C4-2B (cell line): ENCODE results near the gene SLC9A9.

Source experiments
- H3K27ac ChIP-seq: fragments of 450-650 bp; 2 replicates; pipeline ENCODE4 v1.5.1; 2017
- CTCF ChIP-seq: fragments of 450-650 bp; conservative IDR thresholded peaks from 2 replicates; pipeline ENCODE4 v1.5.1; 2017; ENCODE audit warnings: mild to moderate bottlenecking
- ZFX ChIP-seq: fragments of 450-650 bp; IDR thresholded peaks from 2 replicates; pipeline ENCODE4 v1.6.1; 2017

The SLC9A9 gene

DNA sequence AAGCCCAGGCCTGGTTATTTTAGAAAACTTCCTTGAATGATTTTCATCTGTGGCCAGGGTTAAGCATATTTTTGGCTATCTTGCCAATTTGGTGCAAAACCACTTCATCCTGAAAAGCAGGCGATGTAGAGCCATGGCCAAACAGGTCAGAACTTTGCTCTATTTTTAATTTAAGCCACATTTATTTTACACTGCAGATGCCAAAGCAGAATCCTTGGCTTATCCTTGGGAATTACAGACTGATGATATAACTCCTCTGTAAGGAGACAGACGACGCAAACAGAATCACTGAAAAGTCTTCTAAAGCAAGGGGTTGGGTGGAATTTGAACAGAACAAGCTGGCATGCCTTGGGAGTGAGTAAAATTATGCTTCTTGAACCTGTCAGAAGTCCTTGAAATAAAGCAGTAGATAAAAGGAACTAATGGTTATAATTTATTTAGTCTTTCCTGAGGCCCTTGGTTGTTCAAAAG, 606.8 kb downstream of the SLC9A9 start:
- no peak for TF ChIP-seq CTCF
- TF ChIP-seq ZFX, result no peak
- H3K27ac ChIP-seq, result no peak overlapping the region

DNA sequence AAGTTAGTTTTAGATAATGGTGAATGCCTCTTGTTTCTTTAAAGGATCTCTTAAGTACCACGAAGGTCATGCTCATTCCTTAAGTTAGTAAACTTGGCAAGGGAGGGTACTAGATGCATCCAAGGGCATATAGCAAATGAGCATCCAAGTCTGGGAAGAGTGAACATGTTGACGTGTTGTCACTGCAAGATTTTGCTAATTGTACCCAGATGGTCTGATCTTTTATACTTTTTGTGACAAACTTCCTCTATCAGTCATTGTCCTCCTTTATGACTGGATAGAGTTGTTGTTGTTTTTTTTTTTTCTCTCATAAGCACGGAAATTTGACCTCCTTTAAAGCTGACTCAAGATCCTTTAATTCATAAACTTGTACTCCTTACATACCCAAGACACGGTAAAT, 607.4 kb downstream of the SLC9A9 start:
- TF ChIP-seq CTCF, result no peak
- TF ChIP-seq ZFX, result no peak
- H3K27ac ChIP-seq, result no peak overlapping the region

- H3K27ac ChIP-seq, result no peak overlapping the region
- TF ChIP-seq ZFX (no peak), CTCF (no peak)
These were observed 609.2 kb downstream of the SLC9A9 start for GRCh38 chr3:143239031-143239430.

GRCh38 chr3:143237077-143237627, 611.1 kb downstream of the SLC9A9 start:
- H3K27ac ChIP-seq, result no peak overlapping the region
- no peak for TF ChIP-seq CTCF
- no peak for TF ChIP-seq ZFX

DNA sequence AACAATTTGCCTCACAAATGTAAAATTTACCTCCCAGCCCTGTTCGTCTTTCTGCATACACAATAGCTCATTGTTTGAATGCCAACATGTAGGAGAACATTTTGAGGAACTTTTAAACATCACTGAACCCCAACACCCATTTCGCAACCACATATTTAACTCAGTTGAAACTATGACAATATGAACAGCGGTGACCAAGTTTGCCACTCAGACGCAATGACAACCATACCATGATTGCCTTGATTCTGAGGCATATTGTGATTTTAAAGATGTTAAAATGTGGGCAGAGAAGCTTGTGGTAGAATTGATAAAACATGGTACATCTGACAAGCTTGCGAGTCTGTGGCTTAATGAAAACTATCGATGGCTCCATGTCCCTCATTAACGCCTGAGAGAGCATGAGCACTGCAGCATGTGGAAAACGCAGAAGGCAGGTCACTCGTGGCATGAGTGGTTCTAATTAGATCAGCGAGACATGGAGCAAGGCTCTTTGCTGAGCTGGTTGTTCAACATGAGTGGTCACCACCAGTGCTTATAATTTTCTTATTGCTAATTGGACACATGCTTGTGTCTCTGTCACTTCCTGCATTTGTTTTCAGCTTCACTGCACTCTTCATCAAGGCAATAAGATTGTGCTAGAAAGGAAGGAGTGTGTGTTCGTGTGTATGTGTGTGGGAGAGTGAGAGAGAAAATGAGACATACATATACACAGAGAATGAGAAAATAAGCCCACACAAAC, 611.9 kb downstream of the SLC9A9 start:
- no peak for TF ChIP-seq ZFX
- no peak for TF ChIP-seq CTCF
- H3K27ac ChIP-seq, result no peak overlapping the region

GRCh38 chr3:143235614-143236204, 612.6 kb downstream of the SLC9A9 start:
- H3K27ac ChIP-seq, result no peak overlapping the region
- TF ChIP-seq ZFX (no peak), CTCF (no peak)

GRCh38 chr3:143234526-143234925, 613.7 kb downstream of the SLC9A9 start:
- no peak overlapping the region for H3K27ac ChIP-seq
- no peak for TF ChIP-seq ZFX
